SK-N-SH treated with all-trans-retinoic acid at 6 μM for 48 hours (cell line): Measurements from ENCODE around the gene SEMA3E.

Source experiments
- ATAC-seq: fragments of 200-7000 bp; cut with Tn5 transposase; 3 replicates; pipeline ENCODE4 v1.9.1; 2020; ENCODE audit warnings: mild to moderate bottlenecking, moderate library complexity
- ARNTL ChIP-seq: fragments of 450-650 bp; formaldehyde crosslinking; IDR thresholded peaks from 2 replicates; pipeline ENCODE4 v1.5.0; 2020; ENCODE audit warnings: low read depth, mild to moderate bottlenecking, moderate library complexity, borderline replicate concordance
- BACH2 ChIP-seq: fragments of 250-450 bp; sonication (Bioruptor Pico); IDR thresholded peaks from 2 replicates; pipeline ENCODE4 v1.9.0; 2021; ENCODE audit warnings: mild to moderate bottlenecking, borderline replicate concordance
- CSDC2 ChIP-seq: fragments of 250-450 bp; sonication (Bioruptor Pico); IDR thresholded peaks from 2 replicates; pipeline ENCODE4 v1.5.0; 2020; ENCODE audit warnings: mild to moderate bottlenecking, moderate library complexity
- GLIS3 ChIP-seq: fragments of 250-450 bp; sonication (Bioruptor Pico); IDR thresholded peaks from 2 replicates; pipeline ENCODE4 v1.5.0; 2020; ENCODE audit warnings: mild to moderate bottlenecking, moderate library complexity
- OSR1 ChIP-seq: fragments of 250-450 bp; sonication (Bioruptor Pico); IDR thresholded peaks from 2 replicates; pipeline ENCODE4 v1.8.0; 2022; ENCODE audit warnings: moderate library complexity, mild to moderate bottlenecking, inconsistent platforms
- PATZ1 ChIP-seq: fragments of 250-450 bp; sonication (Bioruptor Pico); IDR thresholded peaks from 2 replicates; pipeline ENCODE4 v1.8.0; 2020; ENCODE audit warnings: mild to moderate bottlenecking, moderate library complexity, borderline replicate concordance
- PPARA ChIP-seq: fragments of 250-450 bp; sonication (Bioruptor Pico); IDR thresholded peaks from 2 replicates; pipeline ENCODE4 v1.5.0; 2020; ENCODE audit warnings: mild to moderate bottlenecking, borderline replicate concordance
- RARB ChIP-seq: fragments of 250-450 bp; sonication (Bioruptor Pico); IDR thresholded peaks from 2 replicates; pipeline ENCODE4 v1.8.0; 2021; ENCODE audit warnings: mild to moderate bottlenecking, moderate library complexity
- SNAI2 ChIP-seq: fragments of 250-450 bp; sonication (Bioruptor Pico); IDR thresholded peaks from 2 replicates; pipeline ENCODE4 v1.5.0; 2020; ENCODE audit warnings: mild to moderate bottlenecking, moderate library complexity
- TCF4 ChIP-seq: fragments of 250-450 bp; sonication (Bioruptor Pico); IDR thresholded peaks from 2 replicates; pipeline ENCODE4 v1.8.0; 2021; ENCODE audit warnings: mild to moderate bottlenecking, moderate library complexity, borderline replicate concordance
- TOX ChIP-seq: fragments of 250-450 bp; sonication (Bioruptor Pico); IDR thresholded peaks from 2 replicates; pipeline ENCODE4 v1.8.0; 2021; ENCODE audit warnings: mild to moderate bottlenecking, moderate library complexity, borderline replicate concordance
- TSHZ2 ChIP-seq: fragments of 250-450 bp; sonication (Bioruptor Pico); IDR thresholded peaks from 2 replicates; pipeline ENCODE4 v1.5.0; 2020; ENCODE audit warnings: mild to moderate bottlenecking, moderate library complexity
- ZC3H10 ChIP-seq: fragments of 250-450 bp; sonication (Bioruptor Pico); IDR thresholded peaks from 2 replicates; pipeline ENCODE4 v1.5.1; 2021; ENCODE audit warnings: mild to moderate bottlenecking, moderate library complexity
- ZFP3 ChIP-seq: fragments of 250-450 bp; sonication (Bioruptor Pico); IDR thresholded peaks from 2 replicates; pipeline ENCODE4 v1.5.0; 2020; ENCODE audit warnings: mild to moderate bottlenecking, moderate library complexity
- ZFP30 ChIP-seq: fragments of 450-650 bp; formaldehyde crosslinking; IDR thresholded peaks from 2 replicates; pipeline ENCODE4 v1.5.0; 2022; ENCODE audit warnings: mild to moderate bottlenecking, moderate library complexity
- ZNF565 ChIP-seq: fragments of 450-650 bp; formaldehyde crosslinking; conservative IDR thresholded peaks from 2 replicates; pipeline ENCODE4 v1.5.0; 2020; ENCODE audit warnings: low read depth, mild to moderate bottlenecking, moderate library complexity
- ZNF70 ChIP-seq: fragments of 450-650 bp; formaldehyde crosslinking; IDR thresholded peaks from 2 replicates; pipeline ENCODE4 v1.5.0; 2020; ENCODE audit warnings: mild to moderate bottlenecking, moderate library complexity
- ZNF8 ChIP-seq: fragments of 450-650 bp; formaldehyde crosslinking; IDR thresholded peaks from 2 replicates; pipeline ENCODE4 v1.5.0; 2020; ENCODE audit warnings: mild to moderate bottlenecking, moderate library complexity
- TF ChIP-seq, protein P1 (sequence below): fragments of 250-450 bp; sonication (Bioruptor Pico); IDR thresholded peaks from 2 replicates; pipeline ENCODE4 v1.5.1; 2020; ENCODE audit warnings: low read depth, mild to moderate bottlenecking, moderate library complexity
- TF ChIP-seq, protein P2 (sequence below): fragments of 250-450 bp; sonication (Bioruptor Pico); IDR thresholded peaks from 2 replicates; pipeline ENCODE4 v1.8.0; 2021; ENCODE audit warnings: low read depth, mild to moderate bottlenecking, moderate library complexity, borderline replicate concordance
- TF ChIP-seq, protein P3 (sequence below): fragments of 250-450 bp; sonication (Bioruptor Pico); IDR thresholded peaks from 2 replicates; pipeline ENCODE4 v1.5.1; 2021; ENCODE audit warnings: mild to moderate bottlenecking, moderate library complexity

SEMA3E gene

DNA sequence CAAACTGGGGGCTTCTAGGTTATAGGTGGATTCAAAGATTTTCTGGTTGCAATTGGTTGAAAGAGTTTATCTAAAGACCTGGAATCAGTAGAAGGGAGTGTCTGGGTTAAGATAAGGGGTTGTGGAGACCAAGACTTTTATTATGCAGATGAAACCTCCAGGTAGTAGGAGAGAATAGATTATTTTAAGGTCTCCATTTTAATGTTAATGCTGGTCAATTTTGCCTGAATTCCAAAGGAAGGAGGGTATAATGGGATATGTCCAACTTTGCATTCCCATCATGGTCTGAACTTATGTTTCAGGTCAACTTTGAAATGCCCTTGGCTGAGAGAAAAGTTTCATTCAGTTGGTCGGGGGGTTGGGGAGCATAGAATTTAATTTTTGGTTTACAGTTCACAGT lies 44.3 kb upstream of the SEMA3E start:
- TF ChIP-seq GLIS3 (CRISPR knock-in tag): no peak
- TF ChIP-seq ZNF8 (CRISPR knock-in tag): no peak
- TF ChIP-seq TOX (CRISPR knock-in tag): no peak
- TF ChIP-seq, protein P1, sequence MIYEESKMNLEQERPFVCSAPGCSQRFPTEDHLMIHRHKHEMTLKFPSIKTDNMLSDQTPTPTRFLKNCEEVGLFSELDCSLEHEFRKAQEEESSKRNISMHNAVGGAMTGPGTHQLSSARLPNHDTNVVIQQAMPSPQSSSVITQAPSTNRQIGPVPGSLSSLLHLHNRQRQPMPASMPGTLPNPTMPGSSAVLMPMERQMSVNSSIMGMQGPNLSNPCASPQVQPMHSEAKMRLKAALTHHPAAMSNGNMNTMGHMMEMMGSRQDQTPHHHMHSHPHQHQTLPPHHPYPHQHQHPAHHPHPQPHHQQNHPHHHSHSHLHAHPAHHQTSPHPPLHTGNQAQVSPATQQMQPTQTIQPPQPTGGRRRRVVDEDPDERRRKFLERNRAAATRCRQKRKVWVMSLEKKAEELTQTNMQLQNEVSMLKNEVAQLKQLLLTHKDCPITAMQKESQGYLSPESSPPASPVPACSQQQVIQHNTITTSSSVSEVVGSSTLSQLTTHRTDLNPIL (CRISPR knock-in tag): no peak
- TF ChIP-seq, protein P2, sequence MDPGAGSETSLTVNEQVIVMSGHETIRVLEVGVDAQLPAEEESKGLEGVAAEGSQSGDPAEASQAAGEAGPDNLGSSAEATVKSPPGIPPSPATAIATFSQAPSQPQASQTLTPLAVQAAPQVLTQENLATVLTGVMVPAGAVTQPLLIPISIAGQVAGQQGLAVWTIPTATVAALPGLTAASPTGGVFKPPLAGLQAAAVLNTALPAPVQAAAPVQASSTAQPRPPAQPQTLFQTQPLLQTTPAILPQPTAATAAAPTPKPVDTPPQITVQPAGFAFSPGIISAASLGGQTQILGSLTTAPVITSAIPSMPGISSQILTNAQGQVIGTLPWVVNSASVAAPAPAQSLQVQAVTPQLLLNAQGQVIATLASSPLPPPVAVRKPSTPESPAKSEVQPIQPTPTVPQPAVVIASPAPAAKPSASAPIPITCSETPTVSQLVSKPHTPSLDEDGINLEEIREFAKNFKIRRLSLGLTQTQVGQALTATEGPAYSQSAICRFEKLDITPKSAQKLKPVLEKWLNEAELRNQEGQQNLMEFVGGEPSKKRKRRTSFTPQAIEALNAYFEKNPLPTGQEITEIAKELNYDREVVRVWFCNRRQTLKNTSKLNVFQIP: no peak
- no peak for TF ChIP-seq ARNTL (CRISPR knock-in tag)
- no peak for TF ChIP-seq PPARA (CRISPR knock-in tag)
- TF ChIP-seq PATZ1 (CRISPR knock-in tag): no peak
- TF ChIP-seq BACH2 (CRISPR knock-in tag): no peak
- TF ChIP-seq ZFP30 (CRISPR knock-in tag): no peak

DNA sequence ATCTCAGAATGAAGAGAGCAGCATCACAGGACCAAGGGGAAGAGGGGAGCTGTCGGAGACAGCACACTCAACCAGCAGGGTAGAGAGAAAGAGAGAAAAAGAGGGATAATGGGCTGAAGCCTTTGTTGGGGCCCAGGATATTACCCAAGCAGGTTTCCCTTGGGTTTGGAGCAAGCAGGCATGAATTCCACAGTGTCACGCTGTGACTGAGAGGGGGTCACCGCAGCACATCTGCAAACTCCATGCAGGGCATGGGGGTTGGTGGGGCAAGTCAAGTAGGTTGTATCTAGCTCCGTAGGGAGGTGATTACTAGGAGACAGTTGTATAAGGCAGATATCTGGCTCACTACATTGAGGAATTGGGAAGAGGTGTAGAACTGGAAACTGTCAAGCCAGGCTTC lies 42.2 kb upstream of the SEMA3E start:
- no peak for TF ChIP-seq TSHZ2 (CRISPR knock-in tag)
- TF ChIP-seq, protein P1 (CRISPR knock-in tag): no peak
- no peak for TF ChIP-seq TOX (CRISPR knock-in tag)
- TF ChIP-seq ZNF565 (CRISPR knock-in tag): no peak
- TF ChIP-seq SNAI2 (CRISPR knock-in tag): no peak
- no peak for TF ChIP-seq ARNTL (CRISPR knock-in tag)
- TF ChIP-seq, protein P3, sequence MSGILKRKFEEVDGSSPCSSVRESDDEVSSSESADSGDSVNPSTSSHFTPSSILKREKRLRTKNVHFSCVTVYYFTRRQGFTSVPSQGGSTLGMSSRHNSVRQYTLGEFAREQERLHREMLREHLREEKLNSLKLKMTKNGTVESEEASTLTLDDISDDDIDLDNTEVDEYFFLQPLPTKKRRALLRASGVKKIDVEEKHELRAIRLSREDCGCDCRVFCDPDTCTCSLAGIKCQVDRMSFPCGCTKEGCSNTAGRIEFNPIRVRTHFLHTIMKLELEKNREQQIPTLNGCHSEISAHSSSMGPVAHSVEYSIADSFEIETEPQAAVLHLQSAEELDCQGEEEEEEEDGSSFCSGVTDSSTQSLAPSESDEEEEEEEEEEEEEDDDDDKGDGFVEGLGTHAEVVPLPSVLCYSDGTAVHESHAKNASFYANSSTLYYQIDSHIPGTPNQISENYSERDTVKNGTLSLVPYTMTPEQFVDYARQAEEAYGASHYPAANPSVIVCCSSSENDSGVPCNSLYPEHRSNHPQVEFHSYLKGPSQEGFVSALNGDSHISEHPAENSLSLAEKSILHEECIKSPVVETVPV (CRISPR knock-in tag): no peak
- TF ChIP-seq CSDC2: no peak
- TF ChIP-seq RARB (CRISPR knock-in tag): no peak
- TF ChIP-seq, protein P2: no peak
- TF ChIP-seq ZFP3 (CRISPR knock-in tag): no peak
- no peak for TF ChIP-seq ZC3H10
- no peak for TF ChIP-seq ZFP30 (CRISPR knock-in tag)
- no peak for TF ChIP-seq BACH2 (CRISPR knock-in tag)
- no peak for TF ChIP-seq ZNF8 (CRISPR knock-in tag)
- TF ChIP-seq TCF4 (CRISPR knock-in tag): no peak
- TF ChIP-seq GLIS3 (CRISPR knock-in tag): no peak
- TF ChIP-seq OSR1: no peak
- no peak for TF ChIP-seq PATZ1 (CRISPR knock-in tag)
- TF ChIP-seq ZNF70: no peak
- TF ChIP-seq, all 23 proteins: peak for 0
- no peak for ATAC-seq

More for the DNA sequence above, 44.3 kb upstream of the SEMA3E start:
- no peak for ATAC-seq
